GM18867 (cell line): ENCODE measurements around the gene WARS2.

Experiments used
- ATAC-seq: cut with Tn5 transposase; IDR thresholded peaks from one replicate; pipeline ENCODE4 v1.9.1; 2021; ENCODE audit warnings: mild to moderate bottlenecking, moderate library complexity; ENCODE audit not compliant: unreplicated experiment

Gene WARS2

DNA sequence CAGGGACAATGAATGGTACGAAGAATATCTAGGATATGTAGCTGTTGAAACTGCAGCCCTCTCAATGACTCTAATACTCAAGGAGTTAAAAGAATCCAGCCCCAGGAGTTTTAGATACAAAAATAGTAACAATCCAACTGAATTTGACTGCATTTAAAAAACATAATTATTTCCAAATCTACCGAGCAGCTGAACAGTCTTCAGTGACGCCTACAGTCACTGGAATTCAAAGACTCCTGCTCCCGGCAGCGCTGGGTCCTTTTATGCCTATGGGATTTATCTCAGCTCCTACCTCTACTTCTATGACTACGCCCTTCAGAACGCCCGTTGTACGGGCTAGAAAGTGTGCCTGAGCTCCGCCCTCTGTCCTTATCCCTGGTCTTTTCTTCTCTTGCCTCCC is 55.7 kb downstream of the WARS2 start:
- ATAC-seq = no peak

- ATAC-seq = no peak
Measured at GRCh38 chr1:119083980-119084379, 56.5 kb downstream of the WARS2 start.

GRCh38 chr1:119083479-119083878 is 57.0 kb downstream of the WARS2 start:
- no peak for ATAC-seq

DNA sequence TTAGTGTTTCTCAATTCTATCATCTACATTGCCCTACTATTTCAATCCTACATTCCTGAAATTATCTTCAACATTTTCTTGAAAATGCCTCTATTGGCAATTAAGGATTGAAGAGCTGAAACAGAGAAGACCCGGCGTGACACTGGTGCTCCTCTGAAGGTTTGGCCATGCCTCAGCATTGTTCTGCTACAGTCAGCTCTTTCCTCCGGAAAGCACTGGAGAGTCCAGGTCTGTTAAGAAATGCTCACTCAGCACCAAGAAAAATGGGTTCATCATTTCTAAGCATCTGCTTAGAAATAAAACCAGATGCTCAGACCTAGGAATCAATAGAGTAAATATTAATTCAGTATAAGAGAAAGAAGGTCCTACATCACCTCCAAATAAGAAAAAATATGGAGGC is 58.8 kb downstream of the WARS2 start:
- no peak for ATAC-seq

- ATAC-seq = no peak
Measured at GRCh38 chr1:119081267-119081666, 59.2 kb downstream of the WARS2 start.

- ATAC-seq = no peak
Measured at GRCh38 chr1:119080586-119080985, 59.9 kb downstream of the WARS2 start.

DNA sequence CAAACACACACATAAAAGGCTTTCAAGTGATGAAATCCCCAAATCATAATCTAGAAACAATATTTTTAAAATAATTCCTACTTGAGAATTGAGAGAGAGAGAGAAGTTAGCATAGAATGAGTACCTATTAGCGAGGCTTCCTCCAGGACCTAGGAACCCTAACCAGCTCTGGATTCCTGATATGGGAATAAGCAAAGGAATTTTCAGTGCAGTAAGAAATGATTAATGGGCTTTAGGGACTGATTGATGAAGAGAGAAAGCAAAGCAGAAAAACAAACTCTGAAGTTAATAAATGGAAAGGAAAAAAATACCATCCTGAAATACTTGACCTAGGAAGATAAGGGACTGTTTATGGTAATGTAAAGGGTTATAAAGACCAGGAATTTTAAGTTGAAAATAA is 60.6 kb downstream of the WARS2 start:
- no peak for ATAC-seq

DNA sequence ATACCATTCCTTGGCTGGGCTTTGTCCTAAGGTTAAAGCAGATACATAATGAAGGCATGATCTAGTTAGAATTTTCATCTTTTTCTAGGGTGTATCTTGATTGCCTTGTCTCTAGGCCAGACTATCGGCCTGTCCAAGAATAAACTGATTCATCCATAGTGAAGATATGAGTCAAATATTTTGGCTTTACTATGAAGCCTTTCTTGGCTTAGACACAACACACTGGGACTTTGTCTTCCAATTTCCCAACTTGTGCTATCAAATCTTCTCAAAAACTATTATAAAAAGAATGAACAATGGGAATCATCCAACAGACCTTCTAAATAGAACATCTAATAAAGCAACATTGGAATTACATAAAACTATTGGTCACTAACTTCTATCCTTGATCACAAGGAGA is 64.8 kb downstream of the WARS2 start:
- no peak for ATAC-seq

DNA sequence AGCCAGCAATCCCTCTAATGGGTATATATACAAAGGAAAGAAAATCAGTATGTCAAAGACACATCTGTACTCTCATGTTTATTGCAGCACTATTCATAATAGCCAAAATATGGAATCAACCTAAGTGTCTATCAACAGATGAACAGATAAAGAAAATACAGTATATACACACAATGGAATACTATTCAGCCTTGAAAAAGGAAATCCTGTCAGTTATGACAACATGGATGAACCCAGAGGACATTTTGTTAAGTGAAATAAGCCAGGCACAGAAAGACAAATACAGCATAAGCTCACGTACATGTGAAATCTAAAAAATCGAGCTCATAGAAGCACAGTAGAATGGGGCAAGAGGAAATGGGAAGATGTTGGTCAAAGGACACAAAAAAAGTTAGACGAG is 69.1 kb downstream of the WARS2 start:
- ATAC-seq = no peak

GRCh38 chr1:119069682-119070081 is 70.8 kb downstream of the WARS2 start:
- no peak for ATAC-seq

DNA sequence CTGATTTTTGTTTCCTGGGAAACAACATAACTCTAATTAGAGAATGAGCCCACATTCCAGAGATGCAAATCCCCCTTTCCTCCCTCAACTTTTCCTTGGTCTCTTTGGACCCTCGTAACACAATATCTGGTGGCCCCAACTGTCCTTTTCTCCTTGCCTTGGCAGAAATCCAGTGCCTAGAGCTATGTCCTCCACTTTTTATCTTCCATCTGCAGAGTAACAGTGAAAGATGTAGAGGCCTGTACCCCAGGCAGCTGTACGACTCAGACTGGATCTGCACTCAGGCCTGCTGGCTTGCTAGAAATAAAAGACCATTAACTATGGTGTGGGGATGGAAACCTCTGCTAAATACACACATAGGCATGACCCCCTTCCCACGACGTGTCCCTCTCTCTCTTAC is 72.0 kb downstream of the WARS2 start:
- ATAC-seq = no peak

DNA sequence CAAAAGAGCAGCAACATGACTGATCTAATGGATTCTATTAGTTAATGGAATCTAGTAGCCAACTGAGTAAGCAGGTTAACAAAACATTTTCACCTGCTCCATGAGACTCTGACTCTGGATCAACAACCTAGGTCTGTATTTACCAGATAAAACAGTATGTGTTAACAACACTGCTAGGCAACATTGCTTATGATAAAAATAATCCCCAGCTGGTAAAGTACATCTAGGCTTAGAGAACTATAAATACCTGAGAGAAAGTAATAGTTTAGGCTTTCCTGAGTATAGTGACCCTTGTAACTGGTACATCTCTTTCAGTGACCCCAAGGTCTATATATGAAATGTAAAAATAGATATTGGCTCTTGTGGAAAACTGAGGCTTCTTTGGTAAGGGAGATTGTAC is 78.8 kb downstream of the WARS2 start:
- no peak for ATAC-seq

- ATAC-seq = no peak
Measured at GRCh38 chr1:119055568-119055967, 84.9 kb downstream of the WARS2 start.

DNA sequence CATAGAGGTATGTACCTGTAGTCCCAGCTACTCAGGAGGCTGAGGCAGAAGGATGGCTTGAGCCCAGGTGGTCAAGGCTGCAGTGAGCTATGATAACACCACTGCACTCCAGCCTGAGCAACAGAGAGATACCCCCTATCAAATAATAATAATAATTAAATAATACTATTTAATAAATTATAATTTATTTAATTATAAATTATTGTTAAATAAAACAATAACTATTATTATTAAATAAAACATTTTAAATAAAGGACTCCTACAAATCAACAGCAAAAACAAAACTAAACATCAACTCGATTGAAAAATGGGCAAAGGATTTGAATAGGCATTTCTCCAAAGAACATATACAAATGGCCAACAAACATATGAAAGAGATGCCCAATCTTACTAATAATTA is 86.5 kb downstream of the WARS2 start:
- no peak for ATAC-seq

DNA sequence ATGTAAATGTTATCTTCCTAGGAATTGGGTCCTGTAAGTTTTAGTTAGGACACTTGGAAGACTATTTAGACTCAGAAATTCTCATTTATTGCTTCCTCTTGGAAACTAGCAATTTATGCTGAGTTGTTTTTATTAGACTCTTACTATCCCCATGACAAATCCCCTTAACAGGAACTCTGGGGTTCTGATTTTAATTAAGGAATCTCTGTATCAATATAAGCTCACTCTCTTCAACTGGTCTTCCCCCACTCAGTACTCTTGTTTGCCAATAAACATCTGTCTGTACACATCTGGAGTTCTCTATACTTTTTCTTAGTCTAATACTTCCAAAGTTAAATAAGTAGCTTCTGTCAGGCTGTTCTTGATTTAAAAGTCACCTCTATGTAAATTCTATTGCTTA is 88.2 kb downstream of the WARS2 start:
- no peak for ATAC-seq

DNA sequence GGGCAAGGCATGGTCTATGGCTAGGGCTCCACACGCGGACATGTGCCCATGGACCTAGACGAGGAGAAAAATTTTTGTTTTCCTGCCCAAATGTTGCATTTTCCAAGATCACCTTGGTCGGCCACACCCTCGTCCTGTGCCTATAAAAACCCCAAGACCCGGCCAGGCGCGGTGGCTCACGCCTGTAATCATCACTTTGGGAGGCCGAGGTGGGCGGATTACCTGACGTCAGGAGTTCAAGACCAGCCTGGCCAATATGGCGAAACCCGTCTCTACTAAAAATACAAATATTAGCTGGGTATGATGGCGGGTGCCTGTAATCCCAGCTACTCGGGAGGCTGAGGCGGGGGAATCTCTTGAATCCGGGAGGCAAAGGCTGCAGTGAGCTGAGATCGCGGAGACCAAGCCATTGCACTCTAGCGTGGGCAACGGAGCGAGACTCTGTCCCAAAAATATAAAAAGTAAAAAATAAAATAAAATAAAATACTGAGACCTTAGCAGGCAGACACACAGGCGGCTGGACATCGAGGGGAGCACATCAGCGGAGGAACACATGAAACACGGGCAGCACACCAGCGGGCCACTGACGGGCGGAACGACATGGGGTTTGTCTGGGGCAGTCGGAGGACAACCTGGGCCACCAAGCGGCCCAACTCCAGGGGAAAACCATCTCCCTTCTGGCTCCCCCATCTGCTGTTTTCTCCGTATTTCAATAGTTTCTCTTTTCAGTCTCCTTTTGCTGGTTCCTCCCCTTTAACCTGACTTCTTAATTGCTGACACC is 91.6 kb downstream of the WARS2 start:
- no peak for ATAC-seq

DNA sequence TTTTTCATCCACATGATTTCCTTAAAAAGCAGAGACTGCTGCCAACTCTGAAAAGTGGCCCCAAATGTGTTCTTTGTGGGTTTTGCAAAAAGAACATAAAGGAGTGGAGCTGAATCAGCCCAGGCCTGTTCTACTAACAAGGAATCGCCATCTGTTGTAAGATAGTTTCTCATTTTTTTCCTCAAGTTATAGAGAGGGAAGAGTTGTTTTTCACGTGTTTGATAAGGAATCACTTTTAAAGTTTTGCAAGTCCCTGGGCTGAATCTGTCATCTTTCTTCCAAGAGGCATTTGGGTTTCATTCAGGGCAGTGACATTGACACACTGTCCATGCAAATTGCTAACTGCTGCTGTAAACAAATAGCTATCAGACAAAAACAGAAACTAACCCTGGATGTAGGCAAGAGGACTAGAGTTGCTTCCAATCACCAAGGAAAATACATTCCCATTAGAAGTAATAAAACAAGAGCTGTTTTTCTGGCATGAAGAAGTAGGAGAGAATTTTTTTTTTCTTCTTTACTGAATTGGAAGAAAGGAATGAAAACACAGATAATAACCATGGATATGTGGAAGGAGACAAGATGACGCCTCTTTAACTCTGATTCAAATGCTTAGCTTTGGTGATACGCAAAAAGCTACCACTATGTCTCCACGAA is 93.5 kb downstream of the WARS2 start:
- no peak for ATAC-seq

DNA sequence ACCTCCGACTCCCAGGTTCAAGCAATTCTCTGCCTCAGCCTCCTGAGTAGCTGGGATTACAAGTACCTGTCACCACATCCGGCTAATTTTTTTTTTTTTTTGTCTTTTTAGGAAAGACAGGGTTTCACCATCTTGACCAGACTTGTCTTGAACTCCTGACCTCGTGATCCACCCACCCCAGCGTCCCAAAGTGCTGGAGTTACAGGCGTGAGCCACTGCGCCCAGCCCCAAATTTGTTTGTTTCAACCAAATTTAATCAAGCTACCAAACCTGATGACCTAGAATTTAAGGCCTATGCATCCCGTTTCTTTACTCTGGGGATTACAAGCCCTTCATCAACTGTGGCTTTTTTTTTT is 94.0 kb downstream of the WARS2 start:
- ATAC-seq = no peak

- no peak for ATAC-seq
Measured at GRCh38 chr1:119045096-119045746, 95.2 kb downstream of the WARS2 start.

GRCh38 chr1:119040906-119041305 is 99.5 kb downstream of the WARS2 start:
- ATAC-seq = no peak

GRCh38 chr1:119040489-119040888 is 100.0 kb downstream of the WARS2 start:
- no peak for ATAC-seq

DNA sequence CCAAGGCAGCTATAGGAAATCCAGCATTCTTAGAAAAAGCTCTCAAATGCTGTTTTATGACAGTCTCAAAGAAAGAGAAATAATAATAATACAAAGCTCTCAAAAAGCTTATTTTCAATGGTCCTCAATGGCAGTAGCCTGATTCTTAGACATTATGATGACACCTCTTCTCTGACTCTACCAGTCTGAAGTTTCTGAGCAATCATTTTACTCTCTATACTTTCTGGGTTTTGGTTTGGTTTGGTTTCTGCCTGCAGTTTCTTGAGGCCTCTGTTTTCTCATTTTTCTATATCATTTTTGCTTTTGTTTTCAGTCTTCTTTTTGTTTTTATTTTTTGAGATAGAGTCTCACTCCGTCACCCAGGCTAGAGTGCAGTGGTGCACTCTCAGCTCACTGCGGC is 102.1 kb downstream of the WARS2 start:
- ATAC-seq = no peak
